HEK293 (cell line): ENCODE measurements around the gene KDF1.

Experiments
- GLI4 ChIP-seq: fragments of 450-650 bp; formaldehyde crosslinking; IDR thresholded peaks from 2 replicates; pipeline ENCODE4 v1.5.1; 2016; ENCODE audit warnings: missing biosample characterization, missing genetic modification characterization
- GLIS2 ChIP-seq: fragments of 450-650 bp; formaldehyde crosslinking; IDR thresholded peaks from 2 replicates; pipeline ENCODE4 v1.5.1; 2016; ENCODE audit warnings: missing biosample characterization, missing genetic modification characterization
- INSM2 ChIP-seq: fragments of 450-650 bp; formaldehyde crosslinking; IDR thresholded peaks from 2 replicates; pipeline ENCODE4 v1.5.1; 2016; ENCODE audit warnings: missing biosample characterization, missing genetic modification characterization
- KLF17 ChIP-seq: fragments of 450-650 bp; formaldehyde crosslinking; IDR thresholded peaks from 2 replicates; pipeline ENCODE4 v1.5.1; 2016; ENCODE audit warnings: missing biosample characterization, missing genetic modification characterization
- KLF7 ChIP-seq: fragments of 450-650 bp; formaldehyde crosslinking; IDR thresholded peaks from 2 replicates; pipeline ENCODE4 v1.5.1; 2016; ENCODE audit warnings: missing biosample characterization, missing genetic modification characterization, borderline replicate concordance
- SALL2 ChIP-seq: fragments of 450-650 bp; formaldehyde crosslinking; IDR thresholded peaks from 2 replicates; pipeline ENCODE4 v1.5.0; 2017; ENCODE audit warnings: missing biosample characterization, mild to moderate bottlenecking, missing genetic modification characterization, borderline replicate concordance
- SCRT2 ChIP-seq: fragments of 450-650 bp; formaldehyde crosslinking; IDR thresholded peaks from 2 replicates; pipeline ENCODE4 v1.5.1; 2016; ENCODE audit warnings: missing biosample characterization, missing genetic modification characterization
- ZBTB11 ChIP-seq: fragments of 450-650 bp; formaldehyde crosslinking; conservative IDR thresholded peaks from 2 replicates; pipeline ENCODE4 v1.5.1; 2016; ENCODE audit warnings: low read depth, missing biosample characterization, missing genetic modification characterization
- ZBTB21 ChIP-seq: fragments of 450-650 bp; formaldehyde crosslinking; IDR thresholded peaks from 2 replicates; pipeline ENCODE4 v1.5.1; 2017; ENCODE audit warnings: missing biosample characterization, missing genetic modification characterization
- ZBTB26 ChIP-seq: fragments of 450-650 bp; formaldehyde crosslinking; optimal IDR thresholded peaks from 2 replicates; pipeline ENCODE3; 2016; ENCODE audit warnings: missing biosample characterization, mild to moderate bottlenecking, missing genetic modification characterization
- ZFP69B ChIP-seq: fragments of 450-650 bp; formaldehyde crosslinking; IDR thresholded peaks from 2 replicates; pipeline ENCODE4 v1.5.1; 2016; ENCODE audit warnings: missing biosample characterization, missing genetic modification characterization
- ZNF114 ChIP-seq: fragments of 450-650 bp; formaldehyde crosslinking; IDR thresholded peaks from 2 replicates; pipeline ENCODE4 v1.5.0; 2017; ENCODE audit warnings: missing biosample characterization, missing genetic modification characterization
- ZNF169 ChIP-seq: fragments of 450-650 bp; formaldehyde crosslinking; IDR thresholded peaks from 2 replicates; pipeline ENCODE4 v1.5.1; 2016; ENCODE audit warnings: missing biosample characterization, missing genetic modification characterization
- ZNF341 ChIP-seq: fragments of 450-650 bp; formaldehyde crosslinking; IDR thresholded peaks from 2 replicates; pipeline ENCODE4; 2016; ENCODE audit warnings: low read depth, missing biosample characterization, missing genetic modification characterization
- ZNF449 ChIP-seq: fragments of 450-650 bp; formaldehyde crosslinking; IDR thresholded peaks from 2 replicates; pipeline ENCODE4 v1.5.1; 2017; ENCODE audit warnings: missing biosample characterization, mild to moderate bottlenecking, missing genetic modification characterization, moderate library complexity
- ZNF488 ChIP-seq: fragments of 450-650 bp; formaldehyde crosslinking; IDR thresholded peaks from 2 replicates; pipeline ENCODE4 v1.5.1; 2016; ENCODE audit warnings: missing biosample characterization, missing genetic modification characterization
- ZNF555 ChIP-seq: fragments of 450-650 bp; formaldehyde crosslinking; conservative IDR thresholded peaks from 2 replicates; pipeline ENCODE4 v1.5.1; 2017; ENCODE audit warnings: missing biosample characterization, mild to moderate bottlenecking, missing genetic modification characterization, inconsistent platforms
- ZNF558 ChIP-seq: fragments of 450-650 bp; formaldehyde crosslinking; IDR thresholded peaks from 2 replicates; pipeline ENCODE4 v1.5.1; 2016; ENCODE audit warnings: missing biosample characterization, missing genetic modification characterization
- ZNF585B ChIP-seq: fragments of 450-650 bp; formaldehyde crosslinking; IDR thresholded peaks from 2 replicates; pipeline ENCODE4 v1.5.1; 2016; ENCODE audit warnings: missing biosample characterization, missing genetic modification characterization
- ZNF621 ChIP-seq: fragments of 450-650 bp; formaldehyde crosslinking; IDR thresholded peaks from 2 replicates; pipeline ENCODE4 v1.5.1; 2017; ENCODE audit warnings: missing biosample characterization, missing genetic modification characterization
- ZNF624 ChIP-seq: fragments of 450-650 bp; formaldehyde crosslinking; IDR thresholded peaks from 2 replicates; pipeline ENCODE4 v1.5.1; 2017; ENCODE audit warnings: missing biosample characterization, missing genetic modification characterization
- ZNF626 ChIP-seq: fragments of 450-650 bp; sonication (Bioruptor Pico); formaldehyde crosslinking; IDR thresholded peaks from 2 replicates; pipeline ENCODE4 v1.5.1; 2018; ENCODE audit warnings: missing biosample characterization, missing genetic modification characterization, inconsistent platforms
- ZNF670 ChIP-seq: fragments of 450-650 bp; formaldehyde crosslinking; IDR thresholded peaks from 2 replicates; pipeline ENCODE4 v1.5.1; 2016; ENCODE audit warnings: missing biosample characterization, missing genetic modification characterization, low read depth
- ZNF776 ChIP-seq: fragments of 450-650 bp; formaldehyde crosslinking; IDR thresholded peaks from 2 replicates; pipeline ENCODE4 v1.5.0; 2017; ENCODE audit warnings: missing biosample characterization, missing genetic modification characterization, borderline replicate concordance
- ZNF777 ChIP-seq: fragments of 450-650 bp; formaldehyde crosslinking; IDR thresholded peaks from 2 replicates; pipeline ENCODE4 v1.5.1; 2017; ENCODE audit warnings: missing biosample characterization, missing genetic modification characterization, borderline replicate concordance
- ZSCAN16 ChIP-seq: fragments of 450-650 bp; formaldehyde crosslinking; IDR thresholded peaks from 2 replicates; pipeline ENCODE4 v1.5.1; 2016; ENCODE audit warnings: missing biosample characterization, missing genetic modification characterization

Gene KDF1

GRCh38 chr1:26921540-26922430 lies 38.5 kb downstream of the KDF1 start, which contains the start of gene NUDC (continued):
- TF ChIP-seq ZNF449 (tag by site-specific recombination), result no peak; the same call in 1 of the 2 replicates
- no peak for TF ChIP-seq ZNF777 (tag by site-specific recombination)
- no peak for TF ChIP-seq ZNF776 (tag by site-specific recombination)
- TF ChIP-seq ZNF341 (tag by site-specific recombination), result peak; percentile 33; the same call in 1 of the 2 replicates
- no peak for TF ChIP-seq ZNF558
- TF ChIP-seq ZNF626 (tag by site-specific recombination), result no peak
- TF ChIP-seq SALL2 (tag by site-specific recombination), result no peak
- TF ChIP-seq GLIS2 (tag by site-specific recombination), result peak; percentile 51
- 0 out of 2 replicates have a peak, but pooled peaks have one; percentile 22 for TF ChIP-seq ZSCAN16
- TF ChIP-seq ZNF555, result no peak
- TF ChIP-seq ZFP69B (tag by site-specific recombination), result peak; percentile 68; the same call in 1 of the 2 replicates
- peak; percentile 71 for TF ChIP-seq INSM2 (tag by site-specific recombination)
- no peak for TF ChIP-seq SCRT2 (tag by site-specific recombination)
- peak; percentile 47; the same call in 1 of the 2 replicates for TF ChIP-seq GLI4
- TF ChIP-seq ZNF624 (tag by site-specific recombination), result no peak
- peak; percentile 77; the same call in 1 of the 2 replicates for TF ChIP-seq KLF17
- no peak for TF ChIP-seq ZNF169 (tag by site-specific recombination)
- no peak for TF ChIP-seq ZNF670 (tag by site-specific recombination)
- TF ChIP-seq KLF7 (tag by site-specific recombination), result peak; percentile 32; the same call in 1 of the 2 replicates
- no peak for TF ChIP-seq ZNF585B (tag by site-specific recombination)
- TF ChIP-seq ZBTB21 (tag by site-specific recombination), result 0 out of 2 replicates have a peak, but pooled peaks have one; percentile 22
- no peak for TF ChIP-seq ZNF114 (tag by site-specific recombination)
- no peak for TF ChIP-seq ZNF488
- peak; percentile 92 for TF ChIP-seq ZBTB11
- no peak for TF ChIP-seq ZNF621 (tag by site-specific recombination)
- TF ChIP-seq ZBTB26 (tag by site-specific recombination), result peak; percentile 99
